NCI-H510A (cell line): ENCODE measurements around the gene SVIL.

Source experiments
- DNase-seq: peaks from one replicate; lab custom pipeline; 2025; lab: John Stamatoyannopoulos, UW

The SVIL gene

GRCh38 chr10:29634764-29635625 lies at the start of gene SVIL:
SVIL (minus strand) TSS chr10:29634971; CDS start chr10:29555058, 79,913 bp downstream.
- DNase-seq = peak; percentile 74

GRCh38 chr10:29681676-29682448 lies 47.1 kb upstream of the SVIL start:
- DNase-seq = no peak

- no peak for DNase-seq
These were observed 45.3 kb upstream of the SVIL start for GRCh38 chr10:29680091-29680490.

GRCh38 chr10:29676732-29677131 lies 42.0 kb upstream of the SVIL start:
- DNase-seq = no peak

GRCh38 chr10:29675984-29676383 lies 41.2 kb upstream of the SVIL start:
- no peak for DNase-seq

GRCh38 chr10:29671968-29672367 lies 37.2 kb upstream of the SVIL start:
- DNase-seq = no peak

GRCh38 chr10:29671228-29671780 lies 36.5 kb upstream of the SVIL start:
- DNase-seq = no peak

GRCh38 chr10:29670761-29671160 lies 36.0 kb upstream of the SVIL start:
- no peak for DNase-seq

GRCh38 chr10:29669149-29669548 lies 34.4 kb upstream of the SVIL start:
- no peak for DNase-seq

- DNase-seq = no peak
These were observed 33.9 kb upstream of the SVIL start for GRCh38 chr10:29668628-29669027.

GRCh38 chr10:29667191-29667590 lies 32.4 kb upstream of the SVIL start:
- no peak for DNase-seq

- no peak for DNase-seq
These were observed 31.4 kb upstream of the SVIL start for GRCh38 chr10:29666201-29666600.

GRCh38 chr10:29663718-29664117 lies 28.9 kb upstream of the SVIL start:
- DNase-seq = no peak

GRCh38 chr10:29658984-29659965 lies 24.5 kb upstream of the SVIL start:
- DNase-seq = no peak

GRCh38 chr10:29657719-29658274 lies 23.0 kb upstream of the SVIL start:
- no peak for DNase-seq

GRCh38 chr10:29656451-29656992 lies 21.8 kb upstream of the SVIL start:
- no peak for DNase-seq

- no peak for DNase-seq
These were observed 17.4 kb upstream of the SVIL start for GRCh38 chr10:29652192-29652591.

- no peak for DNase-seq
These were observed 17.0 kb upstream of the SVIL start for GRCh38 chr10:29651767-29652166.

GRCh38 chr10:29650552-29650944 lies 15.8 kb upstream of the SVIL start:
- DNase-seq = no peak

GRCh38 chr10:29649561-29650551 lies 15.1 kb upstream of the SVIL start:
- no peak for DNase-seq
